BJ (cell line): ENCODE results near the gene WDR77. TPM values are rescaled to one million over a fixed set of nuclear protein-coding genes. Genes with fewer than 3 reads are reported as not detected.

Experiments used
- CTCF ChIA-PET: fragments of 350-600 bp; formaldehyde crosslinking; extraction: SDS; loops from one replicate; lab custom pipeline; 2021; ENCODE audit warnings: antibody characterized with exemption, inconsistent platforms; lab: Yijun Ruan, JAX
- POLR2A ChIA-PET: fragments of 300-600 bp; sonication (Branson Sonifier 250); formaldehyde crosslinking; extraction: SDS; loops from one replicate; lab custom pipeline; 2021; ENCODE audit warnings: antibody characterized with exemption; lab: Charles Lee
- DNase-seq: peaks from one replicate; pipeline ENCODE4 v3.0.0-alpha.2; 2011; ENCODE audit warnings: low read depth
- H3K27me3 ChIP-seq: 2 replicates; pipeline ENCODE4 v1.6.0; 2011; ENCODE audit warnings: low read length; ENCODE audit not compliant: control insufficient read depth, insufficient read depth
- H3K36me3 ChIP-seq: 2 replicates; pipeline ENCODE4 v1.5.1; 2011; ENCODE audit warnings: low read length; ENCODE audit not compliant: control insufficient read depth, insufficient read depth
- H3K4me3 ChIP-seq: 2 replicates; pipeline ENCODE4 v1.5.1; 2011; ENCODE audit warnings: low read depth, mild to moderate bottlenecking, control low read depth, low read length
- CTCF ChIP-seq: IDR thresholded peaks from 2 replicates; pipeline ENCODE4 v1.5.1; 2011; ENCODE audit warnings: low read depth, mild to moderate bottlenecking, control low read depth, inconsistent platforms, low read length, moderate library complexity; ENCODE audit not compliant: insufficient read depth
- polyA plus RNA-seq: library from polyadenylated mRNA; depleted of rRNA; stranded (reverse); fragments of >200 nt; gene quantifications from 2 replicates; pipeline ENCODE4 v1.2.3, GENCODE V29; 2011

Gene WDR77
- polyA plus RNA-seq, 1 experiment, result 104 TPM

DNA sequence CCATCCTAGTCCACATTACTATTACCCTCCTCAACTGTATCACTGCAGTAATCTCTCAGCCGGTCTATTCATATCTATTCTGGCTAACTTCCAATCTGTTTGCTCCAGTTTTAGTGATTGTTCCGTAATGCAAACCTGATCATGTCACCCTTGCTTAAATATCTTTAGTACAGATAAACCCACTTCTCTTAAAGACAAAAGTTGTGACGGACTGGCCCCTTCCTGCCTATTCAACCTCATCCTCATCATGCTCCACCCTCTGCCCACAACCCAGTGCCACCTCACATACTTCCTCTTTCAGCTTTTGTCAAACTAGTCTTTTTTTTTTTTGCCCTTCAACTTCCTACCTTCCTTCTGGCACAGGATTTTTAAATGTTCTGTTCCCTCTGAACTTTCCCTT is 22.0 kb upstream of the WDR77 start:
- POLR2A ChIA-PET, result no interaction called here
- CTCF ChIA-PET, result interaction anchor here (0.6 kb wide), 1 partner anchor 271 kb away, joined by 4 read pairs; no protein-coding TSS in a partner anchor

DNA sequence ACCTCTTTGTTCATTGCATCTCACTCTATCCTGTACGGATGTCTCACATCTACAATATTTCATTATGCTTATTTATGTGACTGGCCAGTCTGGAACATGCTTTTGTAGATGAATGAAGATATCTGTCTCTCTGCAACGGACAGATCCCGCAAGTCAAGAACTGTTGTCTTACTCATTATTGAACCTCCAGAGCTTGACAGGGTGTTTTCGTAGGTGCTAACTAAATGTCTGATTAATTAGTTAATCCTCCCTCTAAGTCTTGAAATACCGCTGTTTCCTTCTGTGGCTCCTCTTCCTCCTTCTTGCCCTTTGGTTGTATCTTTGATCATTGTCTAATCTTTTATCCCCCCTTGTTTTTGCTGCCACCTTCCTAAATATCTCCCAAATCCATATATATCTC is 21.5 kb upstream of the WDR77 start:
- ChIA-PET CTCF (no interaction called here), POLR2A (no interaction called here)
- H3K36me3 ChIP-seq, result no peaks in the 10 kb centered on the region
- H3K27me3 ChIP-seq, result no peaks in the 10 kb centered on the region
- DNase-seq, result no peak
- TF ChIP-seq CTCF, result no peak
- no peak overlapping the region for H3K4me3 ChIP-seq

More for the DNA sequence above, 22.0 kb upstream of the WDR77 start:
- DNase-seq, result no peak
- Histone ChIP-seq H3K36me3 (no peaks in the 10 kb centered on the region), H3K4me3 (no peak overlapping the region), H3K27me3 (no peaks in the 10 kb centered on the region)
- no peak for TF ChIP-seq CTCF

DNA sequence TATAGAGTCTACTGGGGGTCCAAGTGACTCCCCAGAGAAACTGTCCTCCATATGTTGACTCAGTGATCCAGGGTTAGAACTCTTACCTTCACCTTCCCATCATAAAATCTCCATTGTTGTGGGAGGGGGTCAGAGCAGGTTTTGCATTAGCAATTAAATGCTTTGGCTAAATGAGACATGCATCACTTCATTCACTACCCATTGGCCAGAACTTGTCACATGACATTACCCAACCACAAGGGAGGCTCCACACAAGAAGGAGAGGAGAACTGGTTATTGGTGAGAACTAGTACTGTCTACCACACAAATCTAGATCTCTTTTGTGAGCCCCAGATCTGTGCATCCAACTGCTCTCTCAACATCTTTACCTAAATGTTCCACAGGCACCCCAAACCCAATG is 20.5 kb upstream of the WDR77 start:
- ChIA-PET CTCF (no interaction called here), POLR2A (no interaction called here)
- Histone ChIP-seq H3K36me3 (no peaks in the 10 kb centered on the region), H3K27me3 (no peaks in the 10 kb centered on the region), H3K4me3 (no peak overlapping the region)
- no peak for DNase-seq
- no peak for TF ChIP-seq CTCF

DNA sequence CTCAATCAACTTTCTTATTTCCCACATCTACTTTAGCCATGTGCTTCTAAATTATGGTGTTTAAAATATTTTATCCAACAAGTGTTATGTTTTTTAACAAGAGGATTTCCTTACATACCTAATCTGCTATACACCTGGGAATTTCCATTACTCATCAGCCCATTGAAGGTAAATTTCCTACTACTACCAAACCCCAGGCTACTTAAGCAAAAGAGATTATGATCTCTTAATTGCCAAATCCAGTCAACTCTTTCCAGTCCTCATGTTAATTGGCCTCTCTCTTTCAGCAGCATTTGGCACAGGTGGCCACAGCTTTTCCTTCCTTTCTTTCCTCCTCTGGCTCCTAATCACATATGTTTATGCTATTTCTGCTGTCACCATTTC is 19.7 kb upstream of the WDR77 start:
- H3K27me3 ChIP-seq, result no peaks in the 10 kb centered on the region
- no peak for DNase-seq
- no peak overlapping the region for H3K4me3 ChIP-seq
- TF ChIP-seq CTCF, result no peak
- CTCF ChIA-PET, result no interaction called here
- POLR2A ChIA-PET, result no interaction called here
- no peaks in the 10 kb centered on the region for H3K36me3 ChIP-seq

DNA sequence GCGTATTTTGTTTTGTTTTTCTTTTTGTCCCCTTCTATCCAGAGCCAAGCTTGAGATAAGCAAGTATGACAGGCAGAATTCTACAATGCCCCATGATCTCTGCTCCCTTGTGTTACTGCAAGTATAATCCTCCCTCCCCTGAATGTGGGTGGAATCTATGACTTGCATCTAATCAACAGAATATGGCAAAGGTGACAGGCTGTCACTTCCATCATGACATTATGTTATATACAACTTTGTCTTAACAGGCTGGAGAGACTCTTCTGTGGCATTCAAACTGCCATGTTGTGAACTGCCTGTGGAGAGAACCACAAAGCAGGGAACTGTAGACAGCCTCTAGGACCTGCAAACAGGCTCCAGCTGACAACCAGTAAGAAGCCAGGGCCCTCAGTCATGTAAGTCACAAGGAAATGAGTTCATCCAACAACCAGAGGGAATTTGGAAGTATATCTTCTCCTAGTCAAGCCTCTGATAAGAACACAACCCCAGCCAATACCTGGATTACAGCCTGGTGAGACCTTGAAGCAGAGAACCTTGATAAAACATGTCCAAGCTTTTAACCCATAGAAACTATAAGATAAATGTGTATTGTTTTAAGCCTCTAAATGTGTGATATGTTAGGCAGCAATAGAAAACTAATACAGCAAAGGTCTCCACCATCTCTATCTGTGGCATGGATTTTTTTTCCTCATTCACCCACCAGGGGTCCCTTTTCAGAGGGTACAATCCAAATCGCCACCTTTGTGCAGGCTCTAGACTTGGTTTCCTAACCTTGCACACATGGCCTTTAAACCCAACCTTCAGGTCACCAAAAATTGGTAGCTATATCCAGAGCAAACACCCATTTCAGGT is 19.0 kb upstream of the WDR77 start:
- no peak overlapping the region for H3K4me3 ChIP-seq
- TF ChIP-seq CTCF, result no peak
- POLR2A ChIA-PET, result no interaction called here
- H3K27me3 ChIP-seq, result no peaks in the 10 kb centered on the region
- no peaks in the 10 kb centered on the region for H3K36me3 ChIP-seq
- CTCF ChIA-PET, result no interaction called here
- DNase-seq, result no peak
